Prostate gland (tissue), 2 donors: ENCODE measurements around the gene ODAD3. TPM values are rescaled to one million over a fixed set of nuclear protein-coding genes. Genes with fewer than 3 reads are reported as not detected.

ENCODE experiments used
- DNase-seq: peaks from one replicate; pipeline ENCODE4 v3.0.0-alpha.2; 2019; ENCODE audit warnings: low spot score
- H3K27ac ChIP-seq, 2 donors: fragments of 200-600 bp; sonication (generic); 2 replicates each; pipeline ENCODE4 v1.5.1; 2017 to 2019
- H3K27me3 ChIP-seq: fragments of 200-600 bp; sonication (generic); replicated peaks from 2 replicates; pipeline ENCODE4 v1.5.1; 2019; ENCODE audit not compliant: insufficient read depth
- H3K36me3 ChIP-seq, 2 donors: fragments of 200-600 bp; sonication (generic); 1 replicate in 1 of 2; 2 replicates in 1 of 2; pipeline versions ENCODE4 v1.5.1 to v1.8.1; 2017 to 2019
- H3K4me1 ChIP-seq: fragments of 200-600 bp; sonication (generic); replicated peaks from 2 replicates; pipeline ENCODE4 v1.5.1; 2019
- H3K4me3 ChIP-seq, 2 donors: fragments of 200-600 bp; sonication (generic); 2 replicates each; pipeline ENCODE4 v1.5.1; 2017 to 2019
- H3K9me3 ChIP-seq: fragments of 200-600 bp; sonication (generic); 2 replicates; pipeline ENCODE4 v1.5.1; 2017
- CTCF ChIP-seq, 4 experiments: fragments of 200-600 bp in 2 of 4; fragments of 450-650 bp in 2 of 4; sonication (generic) in 2 of 4; IDR thresholded peaks; 1 replicate in 3 of 4; 2 replicates in 1 of 4; pipeline ENCODE4 v1.5.1; 2016 to 2019; ENCODE audit warnings: antibody characterized with exemption in 4 of 4, mild to moderate bottlenecking in 2 of 4, moderate library complexity in 2 of 4
- POLR2A ChIP-seq: fragments of 450-650 bp; IDR thresholded peaks from one replicate; pipeline ENCODE4 v1.6.1; 2016; ENCODE audit warnings: antibody characterized with exemption, mild to moderate bottlenecking
- POLR2AphosphoS5 ChIP-seq: sonication (generic); formaldehyde crosslinking; IDR thresholded peaks from one replicate; pipeline ENCODE4 v1.6.1; 2017; ENCODE audit warnings: antibody characterized with exemption
- WGBS: methylation state at CpG from one replicate; pipeline ENCODE4 v1.1.5; 2018; 5-methylcytosine and 5-hydroxymethylcytosine counted together
- intact Hi-C: fragments of 100-400 bp; cut with DNase I; formaldehyde crosslinking; loops from one replicate; pipeline ENCODE4 v1.14.2; 2022
- total RNA-seq, 2 donors: library from RNA; depleted of rRNA; stranded (reverse); fragments of >200 nt; gene quantifications; one replicate each; pipeline ENCODE4 v1.1.0, GENCODE V29; 2016

Gene ODAD3
- total RNA-seq, 2 donors from 2014 or later, result 1.3 to 2.7 TPM

DNA sequence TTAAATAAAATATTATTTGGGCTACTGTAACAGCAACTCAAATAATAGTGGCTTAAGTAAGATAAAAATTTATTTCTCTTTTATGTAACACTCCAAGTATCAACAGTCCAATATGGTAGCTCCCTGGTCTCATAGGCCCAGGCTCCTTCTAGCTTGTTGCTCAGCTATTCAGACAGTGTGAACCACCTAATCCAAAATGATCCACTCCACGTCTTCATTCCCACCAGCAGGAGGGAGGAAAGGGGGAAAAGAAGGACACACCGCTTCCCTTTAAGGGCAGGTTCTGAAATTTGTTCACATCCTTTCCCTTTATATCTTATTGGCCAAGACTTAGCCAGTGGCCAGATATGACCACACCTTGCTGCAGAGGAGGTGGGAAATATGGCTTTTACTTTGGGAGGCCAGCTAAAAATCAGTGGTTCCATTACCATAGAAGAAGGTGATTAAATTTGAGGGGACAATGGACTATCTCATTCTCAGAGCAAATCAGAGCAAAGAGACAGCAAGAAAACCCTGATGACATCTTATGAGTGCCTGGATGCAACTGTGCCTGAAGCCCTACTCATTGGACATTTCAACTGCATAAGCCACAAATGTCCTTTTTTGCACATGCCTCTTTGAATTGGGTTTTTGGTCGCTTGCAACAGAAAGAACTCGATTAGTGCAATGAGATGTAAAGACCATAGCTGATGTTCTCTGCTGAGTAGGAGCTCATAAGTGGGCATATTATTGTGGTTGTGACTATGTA lies 43.8 kb downstream of the ODAD3 start:
- WGBS, result 88% methylated on average over 4 of the region's 4 CpGs
- no peaks in the 10 kb centered on the region for H3K27me3 ChIP-seq
- no peak overlapping the region for H3K4me3 ChIP-seq
- H3K9me3 ChIP-seq, result no peaks in the 10 kb centered on the region
- no peaks in the 10 kb centered on the region for H3K36me3 ChIP-seq
- H3K27ac ChIP-seq, result no peak overlapping the region
- H3K4me1 ChIP-seq, result no peaks in the 10 kb centered on the region
- TF ChIP-seq POLR2AphosphoS5 (no peak), POLR2A (no peak), CTCF (IDR thresholded peaks at IDR 0.05) (no peak)
- intact Hi-C loops, result no loop called here
- no peak for DNase-seq

- H3K27me3 ChIP-seq, result no peaks in the 10 kb centered on the region
- WGBS, result 90% methylated on average over 2 of the region's 2 CpGs
- intact Hi-C loops, result no loop called here
- no peak for TF ChIP-seq POLR2A
- no peak for TF ChIP-seq CTCF (IDR thresholded peaks at IDR 0.05)
- no peak for TF ChIP-seq POLR2AphosphoS5
- H3K9me3 ChIP-seq, result no peaks in the 10 kb centered on the region
- H3K36me3 ChIP-seq, result no peaks in the 10 kb centered on the region
- H3K4me1 ChIP-seq, result no peaks in the 10 kb centered on the region
- H3K27ac ChIP-seq, result no peak overlapping the region
- DNase-seq, result no peak
- no peak overlapping the region for H3K4me3 ChIP-seq
Observed at GRCh38 chr19:11390359-11390758, 44.6 kb downstream of the ODAD3 start.

DNA sequence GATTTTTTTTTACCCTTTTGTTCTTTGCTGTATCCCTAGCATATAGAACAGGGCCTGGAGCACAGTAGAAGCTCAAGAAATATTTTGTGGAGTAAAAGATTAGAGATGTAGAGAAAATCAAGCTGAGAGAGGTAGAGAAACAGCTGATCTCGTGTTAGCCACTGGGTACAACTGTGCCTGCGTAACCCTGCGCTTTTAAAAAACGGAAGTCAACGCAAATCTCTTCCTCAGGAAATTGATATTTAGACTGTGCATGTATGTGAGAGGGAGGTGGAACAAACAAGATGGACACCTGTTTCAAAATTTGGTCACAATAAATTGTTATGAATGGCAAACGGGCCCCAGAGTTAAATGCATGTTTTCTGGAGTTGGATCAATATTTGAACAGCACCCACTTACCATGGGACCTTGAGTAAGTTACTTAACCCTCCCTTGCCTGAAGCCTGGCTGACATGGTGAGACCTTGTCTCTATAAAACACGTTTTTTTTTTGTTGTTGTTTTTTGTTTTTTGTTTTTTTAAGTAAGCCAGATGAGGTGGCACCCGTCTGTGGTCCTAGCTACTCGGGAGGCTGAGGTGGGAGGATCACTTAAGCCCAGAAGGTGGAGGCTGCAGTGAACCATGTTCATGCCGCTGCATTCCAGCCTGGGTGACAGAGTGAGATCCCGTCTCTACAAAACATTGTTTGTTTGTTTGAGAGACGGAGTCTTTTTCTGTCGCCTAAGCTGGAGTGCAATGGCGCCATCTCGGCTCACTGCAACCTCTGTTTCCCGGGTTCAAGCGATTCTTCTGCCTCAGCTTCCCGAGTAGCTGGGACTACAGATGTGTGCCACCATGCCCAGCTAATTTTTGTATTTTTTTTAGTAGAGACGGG lies 47.5 kb downstream of the ODAD3 start:
- Histone ChIP-seq H3K4me3 (no peak overlapping the region), H3K27me3 (no peaks in the 10 kb centered on the region), H3K27ac (no peak overlapping the region), H3K9me3 (no peaks in the 10 kb centered on the region), H3K36me3 (no peaks in the 10 kb centered on the region), H3K4me1 (peaks cover 7% of the 10 kb centered on the region)
- DNase-seq, result no peak
- intact Hi-C loops, result loop anchor here (10.0 kb wide), 1 partner anchor 197 kb away; no protein-coding TSS in a partner anchor
- WGBS, result 77% methylated on average over 19 of the region's 19 CpGs
- no peak for TF ChIP-seq POLR2AphosphoS5
- no peak for TF ChIP-seq POLR2A
- no peak for TF ChIP-seq CTCF (IDR thresholded peaks at IDR 0.05)

- Histone ChIP-seq H3K4me3 (no peak overlapping the region), H3K27me3 (no peaks in the 10 kb centered on the region), H3K36me3 (no peaks in the 10 kb centered on the region), H3K4me1 (peaks cover 13% of the 10 kb centered on the region), H3K27ac (no peak overlapping the region), H3K9me3 (no peaks in the 10 kb centered on the region)
- TF ChIP-seq POLR2A, result no peak
- no peak for TF ChIP-seq CTCF (IDR thresholded peaks at IDR 0.05)
- TF ChIP-seq POLR2AphosphoS5, result no peak
- no peak for DNase-seq
- intact Hi-C loops, result loop anchor here (10.0 kb wide), 1 partner anchor 200 kb away; no protein-coding TSS in a partner anchor
- WGBS, result 85% methylated on average over 5 of the region's 5 CpGs
Observed at GRCh38 chr19:11384778-11385129, 50.2 kb downstream of the ODAD3 start.
